ENCODE results near the gene KCNJ6.

Gene KCNJ6

DNA sequence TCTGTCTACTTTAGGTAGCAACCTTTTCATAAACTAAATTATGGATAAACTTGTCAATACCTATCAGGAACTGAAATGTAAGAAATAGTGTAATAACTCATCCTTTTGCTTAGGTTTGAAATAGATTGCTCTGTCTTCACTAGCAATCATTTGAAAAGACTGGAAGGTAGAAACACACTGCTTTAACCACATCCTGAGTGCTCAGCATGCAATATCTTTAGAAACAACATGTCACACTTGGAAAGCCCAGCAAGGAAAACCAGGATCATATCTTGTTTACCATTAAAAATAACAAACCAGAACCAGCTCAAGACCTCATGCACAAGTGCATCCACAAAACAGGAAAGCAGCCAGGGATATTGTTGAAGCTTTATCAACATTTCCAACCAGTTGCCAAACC, 3.6 kb downstream of the KCNJ6 start:
- TF ChIP-seq, protein P1, sequence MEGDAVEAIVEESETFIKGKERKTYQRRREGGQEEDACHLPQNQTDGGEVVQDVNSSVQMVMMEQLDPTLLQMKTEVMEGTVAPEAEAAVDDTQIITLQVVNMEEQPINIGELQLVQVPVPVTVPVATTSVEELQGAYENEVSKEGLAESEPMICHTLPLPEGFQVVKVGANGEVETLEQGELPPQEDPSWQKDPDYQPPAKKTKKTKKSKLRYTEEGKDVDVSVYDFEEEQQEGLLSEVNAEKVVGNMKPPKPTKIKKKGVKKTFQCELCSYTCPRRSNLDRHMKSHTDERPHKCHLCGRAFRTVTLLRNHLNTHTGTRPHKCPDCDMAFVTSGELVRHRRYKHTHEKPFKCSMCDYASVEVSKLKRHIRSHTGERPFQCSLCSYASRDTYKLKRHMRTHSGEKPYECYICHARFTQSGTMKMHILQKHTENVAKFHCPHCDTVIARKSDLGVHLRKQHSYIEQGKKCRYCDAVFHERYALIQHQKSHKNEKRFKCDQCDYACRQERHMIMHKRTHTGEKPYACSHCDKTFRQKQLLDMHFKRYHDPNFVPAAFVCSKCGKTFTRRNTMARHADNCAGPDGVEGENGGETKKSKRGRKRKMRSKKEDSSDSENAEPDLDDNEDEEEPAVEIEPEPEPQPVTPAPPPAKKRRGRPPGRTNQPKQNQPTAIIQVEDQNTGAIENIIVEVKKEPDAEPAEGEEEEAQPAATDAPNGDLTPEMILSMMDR (IDR thresholded peaks at IDR 0.05; ENCODE audit: low read depth, low read length) = no peak
- TF ChIP-seq, protein P2, sequence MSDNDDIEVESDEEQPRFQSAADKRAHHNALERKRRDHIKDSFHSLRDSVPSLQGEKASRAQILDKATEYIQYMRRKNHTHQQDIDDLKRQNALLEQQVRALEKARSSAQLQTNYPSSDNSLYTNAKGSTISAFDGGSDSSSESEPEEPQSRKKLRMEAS (IDR thresholded peaks at IDR 0.05; ENCODE audit: low read depth, low read length) = no peak
- no peak for TF ChIP-seq MYC (IDR thresholded peaks at IDR 0.05; ENCODE audit: low read depth, low read length)
- no peak for TF ChIP-seq POLR2A (IDR thresholded peaks at IDR 0.05; ENCODE audit: extremely low read depth, insufficient read length)
- no peak overlapping the region for H3K4me3 ChIP-seq (ENCODE audit: low read depth, low read length)
- no peak for DNase-seq (ENCODE audit: low read depth)

DNA sequence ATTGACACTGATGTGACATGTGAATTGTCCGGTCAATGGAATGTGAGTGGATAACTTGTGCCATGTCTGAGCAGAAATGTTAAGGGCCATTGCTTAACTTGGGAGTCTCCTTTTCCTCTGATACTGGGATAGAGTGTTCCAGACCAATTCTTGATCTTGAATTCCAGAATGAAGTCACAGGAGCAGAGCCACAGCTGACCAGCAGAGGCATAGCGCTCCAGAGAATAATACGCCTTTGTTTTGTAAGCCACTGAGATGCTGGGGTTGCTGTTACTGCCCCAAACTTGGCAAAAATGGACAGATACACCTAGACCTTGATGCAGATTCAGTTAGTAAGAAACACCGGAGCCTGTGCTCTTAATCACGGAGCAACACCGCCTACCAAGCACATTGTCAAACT, 6.3 kb downstream of the KCNJ6 start:
- DNase-seq (ENCODE audit: low read depth) = no peak
- no peak overlapping the region for H3K4me3 ChIP-seq (ENCODE audit: low read depth, low read length)
- TF ChIP-seq, protein P2 (IDR thresholded peaks at IDR 0.05; ENCODE audit: low read depth, low read length) = no peak
- no peak for TF ChIP-seq POLR2A (IDR thresholded peaks at IDR 0.05; ENCODE audit: extremely low read depth, insufficient read length)
- TF ChIP-seq, protein P1 (IDR thresholded peaks at IDR 0.05; ENCODE audit: low read depth, low read length) = no peak
- TF ChIP-seq MYC (IDR thresholded peaks at IDR 0.05; ENCODE audit: low read depth, low read length) = no peak

DNA sequence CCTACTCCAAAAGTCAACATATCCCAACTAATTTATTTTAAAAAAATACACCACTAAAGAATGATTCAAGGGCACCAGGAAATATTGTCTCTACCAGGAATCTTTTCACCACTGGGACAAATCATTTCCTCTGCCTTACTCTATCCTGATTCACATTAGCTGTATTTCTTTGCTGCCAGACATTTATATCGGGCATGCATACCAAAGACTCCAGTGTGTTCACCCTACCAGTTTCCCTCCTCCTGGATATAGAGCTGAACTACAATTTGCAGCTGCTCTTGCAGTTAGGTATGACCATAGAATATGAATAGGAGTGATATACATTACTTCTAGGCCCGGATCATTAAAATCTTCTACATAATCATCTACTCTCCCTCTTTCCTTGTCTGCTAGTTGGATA, 7.6 kb downstream of the KCNJ6 start:
- H3K4me3 ChIP-seq (ENCODE audit: low read depth, low read length) = no peak overlapping the region
- TF ChIP-seq POLR2A (IDR thresholded peaks at IDR 0.05; ENCODE audit: extremely low read depth, insufficient read length) (no peak), MYC (IDR thresholded peaks at IDR 0.05; ENCODE audit: low read depth, low read length) (no peak)
- TF ChIP-seq, protein P2 (IDR thresholded peaks at IDR 0.05; ENCODE audit: low read depth, low read length) = no peak
- TF ChIP-seq, protein P1 (IDR thresholded peaks at IDR 0.05; ENCODE audit: low read depth, low read length) = no peak
- no peak for DNase-seq (ENCODE audit: low read depth)

DNA sequence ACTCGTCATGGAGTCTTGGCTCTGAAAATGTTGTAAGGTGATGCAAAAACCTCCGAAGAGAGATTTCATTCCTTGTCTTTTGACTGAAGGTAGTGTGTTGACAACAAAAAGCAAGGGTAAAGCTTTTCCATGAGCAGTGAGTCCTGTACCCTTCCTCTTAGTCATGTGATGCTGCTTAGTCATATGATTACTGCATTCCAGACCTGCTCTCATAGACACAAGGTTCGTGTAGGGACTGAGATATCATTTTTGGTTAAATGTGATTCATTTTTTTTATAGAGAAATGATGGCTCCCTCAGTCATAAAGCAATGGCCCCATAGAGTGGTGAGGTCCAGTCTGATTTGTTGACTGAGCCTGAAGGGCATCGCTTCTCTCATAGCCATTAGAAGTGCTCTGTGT, 9.2 kb downstream of the KCNJ6 start:
- no peak for DNase-seq (ENCODE audit: low read depth)
- no peak for TF ChIP-seq POLR2A (IDR thresholded peaks at IDR 0.05; ENCODE audit: extremely low read depth, insufficient read length)
- TF ChIP-seq, protein P2 (IDR thresholded peaks at IDR 0.05; ENCODE audit: low read depth, low read length) = no peak
- TF ChIP-seq MYC (IDR thresholded peaks at IDR 0.05; ENCODE audit: low read depth, low read length) = no peak
- TF ChIP-seq, protein P1 (IDR thresholded peaks at IDR 0.05; ENCODE audit: low read depth, low read length) = no peak
- H3K4me3 ChIP-seq (ENCODE audit: low read depth, low read length) = no peak overlapping the region

DNA sequence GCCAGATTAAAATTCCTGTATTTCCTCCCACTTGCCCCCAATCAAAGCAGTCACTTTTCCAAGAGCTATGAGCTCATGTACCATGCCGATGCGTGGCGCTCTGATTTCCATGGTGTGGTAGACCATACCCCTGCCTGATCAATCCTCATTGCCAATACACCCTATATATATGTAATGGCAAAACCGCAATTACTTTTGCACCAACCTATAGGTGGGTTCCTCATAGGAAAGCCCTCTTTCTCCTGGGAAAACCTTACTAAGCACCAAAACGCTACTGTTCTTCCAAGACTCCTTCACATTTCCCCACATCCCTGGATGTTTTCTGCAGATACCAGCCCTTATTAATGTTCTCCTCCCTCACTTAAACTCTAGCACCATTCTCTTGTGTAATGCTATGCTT, 11.0 kb downstream of the KCNJ6 start:
- no peak for DNase-seq (ENCODE audit: low read depth)
- H3K4me3 ChIP-seq (ENCODE audit: low read depth, low read length) = no peak overlapping the region
- TF ChIP-seq MYC (IDR thresholded peaks at IDR 0.05; ENCODE audit: low read depth, low read length) (no peak), POLR2A (IDR thresholded peaks at IDR 0.05; ENCODE audit: extremely low read depth, insufficient read length) (no peak)
- TF ChIP-seq, protein P1 (IDR thresholded peaks at IDR 0.05; ENCODE audit: low read depth, low read length) = no peak
- TF ChIP-seq, protein P2 (IDR thresholded peaks at IDR 0.05; ENCODE audit: low read depth, low read length) = no peak

DNA sequence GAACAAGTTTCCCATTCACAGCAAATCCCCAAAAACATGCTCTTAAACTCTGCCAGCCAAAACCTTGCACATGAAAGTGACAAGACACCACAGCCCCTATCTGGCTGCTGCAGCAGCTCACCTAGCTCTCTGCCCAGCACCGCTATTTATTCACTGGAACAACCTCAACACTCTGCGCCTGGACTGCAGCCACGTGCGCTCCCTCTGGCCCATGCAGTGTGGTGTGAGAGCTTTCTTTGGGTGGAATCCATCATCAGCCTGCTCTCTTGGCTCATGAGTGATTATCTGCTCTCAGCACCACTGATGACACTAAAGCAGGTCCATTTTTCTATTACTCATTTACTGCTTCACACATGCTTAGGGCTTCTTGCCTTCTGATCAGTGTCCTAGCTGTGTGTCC, 11.4 kb downstream of the KCNJ6 start:
- DNase-seq (ENCODE audit: low read depth) = no peak
- no peak for TF ChIP-seq POLR2A (IDR thresholded peaks at IDR 0.05; ENCODE audit: extremely low read depth, insufficient read length)
- TF ChIP-seq, protein P2 (IDR thresholded peaks at IDR 0.05; ENCODE audit: low read depth, low read length) = no peak
- TF ChIP-seq, protein P1 (IDR thresholded peaks at IDR 0.05; ENCODE audit: low read depth, low read length) = no peak
- H3K4me3 ChIP-seq (ENCODE audit: low read depth, low read length) = no peak overlapping the region
